Measurements from ENCODE around the gene SNTG2. TPM values are rescaled to one million over a fixed set of nuclear protein-coding genes. Genes with fewer than 3 reads are reported as not detected.

SNTG2 gene
- total RNA-seq, 2 experiments from 2014 or later = 2.9 to 3.5 TPM

DNA sequence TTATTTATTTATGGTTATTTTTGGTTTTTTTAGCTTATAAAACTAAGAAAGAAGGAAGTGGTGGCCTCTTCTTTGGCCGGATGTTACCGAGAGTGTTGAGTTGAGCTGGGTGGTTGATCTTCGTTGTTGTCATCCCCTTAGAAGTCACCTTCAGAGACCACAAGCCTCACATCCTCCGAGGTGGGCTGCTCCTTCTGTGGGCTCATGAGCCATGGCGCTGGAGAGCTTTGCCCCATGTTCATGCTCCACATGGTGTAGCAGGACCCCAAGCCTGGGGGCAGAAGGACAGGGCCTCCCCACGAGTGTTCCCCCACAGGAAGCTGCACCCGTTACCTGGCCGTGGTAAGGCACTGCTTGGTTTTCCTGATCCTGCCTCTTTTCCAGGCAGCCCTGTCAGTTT is 23.4 kb downstream of the SNTG2 start:
- peak; percentile 98 for ATAC-seq (ENCODE audit: low read depth)
- Mint-ChIP-seq H3K27me3 (no peaks in the 10 kb centered on the region), H3K4me3 (peak overlapping the region; percentile 67), H3K36me3 (peaks cover 40% of the 10 kb centered on the region), H3K4me1 (peaks cover 59% of the 10 kb centered on the region), H3K27ac (peak overlapping the region; percentile 91), H3K9me3 (peaks cover 18% of the 10 kb centered on the region)
- peak; percentile 71 for DNase-seq
- POLR2A ChIA-PET = interaction anchor here (0.9 to 3.4 kb wide), 8 partner anchors 11 to 297 kb away, joined by 3 to 35 read pairs (median 6); partner anchors contain the start of genes SNTG2 and TMEM18

DNA sequence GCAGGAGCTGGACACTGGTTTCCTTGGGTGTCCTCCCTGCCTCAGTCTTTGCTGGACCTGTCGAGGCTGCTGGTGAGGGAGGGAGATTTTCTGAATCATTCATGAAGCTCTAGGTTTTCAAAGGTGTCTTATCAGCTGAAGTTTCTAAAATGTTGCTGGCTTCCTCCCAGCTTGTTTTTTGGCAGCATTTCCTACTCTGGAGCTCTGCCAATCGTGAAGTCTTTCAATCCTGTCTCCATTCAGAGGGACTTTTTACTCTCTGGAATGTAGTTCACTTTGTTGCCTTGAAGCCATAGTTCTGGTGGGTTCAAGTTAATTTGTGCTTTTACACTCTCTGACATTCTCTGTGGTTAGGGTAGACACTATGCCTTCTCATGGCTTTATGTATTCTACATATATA is 23.9 kb downstream of the SNTG2 start:
- peaks cover 40% of the 10 kb centered on the region for H3K36me3 Mint-ChIP-seq
- DNase-seq (no peak), ATAC-seq (ENCODE audit: low read depth) (peak; percentile 35)
- H3K4me1 Mint-ChIP-seq = peaks cover 62% of the 10 kb centered on the region
- H3K9me3 Mint-ChIP-seq = peaks cover 18% of the 10 kb centered on the region
- no peaks in the 10 kb centered on the region for H3K27me3 Mint-ChIP-seq
- POLR2A ChIA-PET = interaction anchor here (0.7 to 3.4 kb wide), 8 partner anchors 11 to 298 kb away, joined by 3 to 35 read pairs (median 6); partner anchors contain the start of genes SNTG2 and TMEM18
- H3K27ac Mint-ChIP-seq = peak overlapping the region; percentile 91
- H3K4me3 Mint-ChIP-seq = peak overlapping the region; percentile 67

DNA sequence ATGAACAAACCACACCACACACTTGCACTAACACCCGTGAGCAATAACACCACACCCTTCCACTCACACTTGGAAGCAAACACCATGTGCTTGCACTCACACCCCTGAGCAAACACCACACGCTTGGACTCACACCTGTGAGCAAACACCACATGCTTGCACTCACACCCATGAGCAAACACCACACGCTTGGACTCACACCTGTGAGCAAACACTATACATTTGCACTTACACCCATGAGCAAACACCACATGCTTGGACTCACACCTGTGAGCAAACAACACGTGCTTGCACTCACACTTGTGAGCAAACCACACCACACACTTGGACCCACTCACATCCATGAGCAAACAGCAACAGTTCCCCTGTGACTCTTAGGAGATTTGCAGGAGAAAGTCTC is 24.4 kb downstream of the SNTG2 start:
- Mint-ChIP-seq H3K4me1 (peaks cover 65% of the 10 kb centered on the region), H3K27ac (peak overlapping the region; percentile 91), H3K9me3 (peaks cover 18% of the 10 kb centered on the region), H3K36me3 (peaks cover 40% of the 10 kb centered on the region), H3K4me3 (peak overlapping the region; percentile 67), H3K27me3 (no peaks in the 10 kb centered on the region)
- POLR2A ChIA-PET = interaction anchor here (0.7 to 3.4 kb wide), 6 partner anchors 10 to 298 kb away, joined by 3 to 35 read pairs (median 4); partner anchors contain the start of genes SNTG2 and TMEM18
- no peak for DNase-seq
- ATAC-seq (ENCODE audit: low read depth) = no peak

GRCh38 chr2:979069-979928 is 28.6 kb downstream of the SNTG2 start:
- POLR2A ChIA-PET = no interaction called here
- Mint-ChIP-seq H3K4me3 (peak overlapping the region; percentile 29), H3K27ac (no peak overlapping the region), H3K27me3 (peaks cover 3% of the 10 kb centered on the region), H3K9me3 (peaks cover 3% of the 10 kb centered on the region), H3K36me3 (peaks cover 10% of the 10 kb centered on the region), H3K4me1 (peaks cover 50% of the 10 kb centered on the region)
- ATAC-seq (ENCODE audit: low read depth) (no peak), DNase-seq (no peak)

- no peak overlapping the region for H3K4me3 Mint-ChIP-seq
- POLR2A ChIA-PET = no interaction called here
- no peak overlapping the region for H3K27ac Mint-ChIP-seq
- peaks cover 3% of the 10 kb centered on the region for H3K9me3 Mint-ChIP-seq
- peaks cover 10% of the 10 kb centered on the region for H3K36me3 Mint-ChIP-seq
- DNase-seq = no peak
- no peak for ATAC-seq (ENCODE audit: low read depth)
- H3K27me3 Mint-ChIP-seq = peaks cover 3% of the 10 kb centered on the region
- H3K4me1 Mint-ChIP-seq = peaks cover 50% of the 10 kb centered on the region
Measured at GRCh38 chr2:980176-980575, 29.5 kb downstream of the SNTG2 start.

DNA sequence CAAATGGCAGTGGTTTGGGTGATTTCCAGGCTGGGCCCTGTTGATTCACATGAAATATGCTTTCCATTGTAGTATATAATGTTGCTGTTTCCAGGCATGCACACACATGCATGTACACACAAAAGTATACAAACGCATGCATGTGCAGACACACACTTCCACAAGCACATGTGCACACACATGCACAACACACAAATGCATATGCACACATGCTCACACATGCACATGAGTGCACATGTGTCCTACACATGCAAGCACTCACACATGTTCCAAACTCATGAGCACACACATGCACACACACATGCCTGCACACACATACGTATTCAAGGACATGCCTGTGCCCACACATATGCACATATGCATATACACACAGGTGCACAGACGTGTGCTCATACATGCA is 30.6 kb downstream of the SNTG2 start:
- Mint-ChIP-seq H3K36me3 (peaks cover 13% of the 10 kb centered on the region), H3K27ac (no peak overlapping the region), H3K27me3 (peaks cover 3% of the 10 kb centered on the region), H3K9me3 (peaks cover 3% of the 10 kb centered on the region), H3K4me3 (no peak overlapping the region), H3K4me1 (peaks cover 48% of the 10 kb centered on the region)
- DNase-seq (no peak), ATAC-seq (ENCODE audit: low read depth) (no peak)
- POLR2A ChIA-PET = interaction anchor here (0.6 kb wide), 1 partner anchor 31 kb away, joined by 3 read pairs; the partner anchor contains the start of gene SNTG2

- peaks cover 44% of the 10 kb centered on the region for H3K4me1 Mint-ChIP-seq
- H3K9me3 Mint-ChIP-seq = peaks cover 3% of the 10 kb centered on the region
- ATAC-seq (ENCODE audit: low read depth) (no peak), DNase-seq (no peak)
- H3K4me3 Mint-ChIP-seq = no peak overlapping the region
- H3K27ac Mint-ChIP-seq = peak overlapping the region; percentile 19
- peaks cover 11% of the 10 kb centered on the region for H3K36me3 Mint-ChIP-seq
- H3K27me3 Mint-ChIP-seq = peaks cover 3% of the 10 kb centered on the region
- POLR2A ChIA-PET = no interaction called here
Measured at GRCh38 chr2:981759-982158, 31.1 kb downstream of the SNTG2 start.

GRCh38 chr2:985317-985898 is 34.8 kb downstream of the SNTG2 start:
- POLR2A ChIA-PET = interaction anchor here (0.6 to 2.7 kb wide), 5 partner anchors 11 to 86 kb away, joined by 3 to 35 read pairs (median 3); partner anchors contain the start of gene SNTG2
- Mint-ChIP-seq H3K36me3 (peaks cover 3% of the 10 kb centered on the region), H3K9me3 (peaks cover 1% of the 10 kb centered on the region), H3K27ac (peak overlapping the region; percentile 85), H3K4me3 (peak overlapping the region; percentile 64), H3K27me3 (peaks cover 3% of the 10 kb centered on the region), H3K4me1 (peaks cover 28% of the 10 kb centered on the region)
- DNase-seq (no peak), ATAC-seq (ENCODE audit: low read depth) (peak; percentile 69)

DNA sequence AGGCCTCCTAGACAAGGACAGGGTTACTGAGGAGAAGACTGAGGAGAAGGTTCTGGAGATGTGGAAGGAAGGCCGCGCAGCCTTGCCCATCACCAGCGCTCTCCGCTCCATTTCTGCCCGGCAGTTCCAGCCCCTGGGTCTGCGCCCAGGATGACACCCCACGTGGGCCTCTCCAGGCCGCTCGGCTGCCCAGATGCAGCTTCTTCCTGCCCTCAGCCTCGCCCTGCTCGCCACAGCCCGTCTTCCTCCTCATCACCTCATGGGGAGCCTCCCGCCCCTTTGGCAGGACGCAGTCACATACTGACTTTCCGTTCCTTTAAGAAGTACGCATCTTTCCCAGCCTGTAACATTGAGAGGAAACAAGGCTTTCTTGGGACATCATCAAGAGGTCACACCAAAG is 37.1 kb downstream of the SNTG2 start:
- no peak for ATAC-seq (ENCODE audit: low read depth)
- no peak for DNase-seq
- Mint-ChIP-seq H3K4me1 (peaks cover 26% of the 10 kb centered on the region), H3K27ac (no peak overlapping the region), H3K27me3 (peaks cover 2% of the 10 kb centered on the region), H3K4me3 (no peak overlapping the region), H3K9me3 (no peaks in the 10 kb centered on the region), H3K36me3 (peaks cover 3% of the 10 kb centered on the region)
- POLR2A ChIA-PET = no interaction called here

DNA sequence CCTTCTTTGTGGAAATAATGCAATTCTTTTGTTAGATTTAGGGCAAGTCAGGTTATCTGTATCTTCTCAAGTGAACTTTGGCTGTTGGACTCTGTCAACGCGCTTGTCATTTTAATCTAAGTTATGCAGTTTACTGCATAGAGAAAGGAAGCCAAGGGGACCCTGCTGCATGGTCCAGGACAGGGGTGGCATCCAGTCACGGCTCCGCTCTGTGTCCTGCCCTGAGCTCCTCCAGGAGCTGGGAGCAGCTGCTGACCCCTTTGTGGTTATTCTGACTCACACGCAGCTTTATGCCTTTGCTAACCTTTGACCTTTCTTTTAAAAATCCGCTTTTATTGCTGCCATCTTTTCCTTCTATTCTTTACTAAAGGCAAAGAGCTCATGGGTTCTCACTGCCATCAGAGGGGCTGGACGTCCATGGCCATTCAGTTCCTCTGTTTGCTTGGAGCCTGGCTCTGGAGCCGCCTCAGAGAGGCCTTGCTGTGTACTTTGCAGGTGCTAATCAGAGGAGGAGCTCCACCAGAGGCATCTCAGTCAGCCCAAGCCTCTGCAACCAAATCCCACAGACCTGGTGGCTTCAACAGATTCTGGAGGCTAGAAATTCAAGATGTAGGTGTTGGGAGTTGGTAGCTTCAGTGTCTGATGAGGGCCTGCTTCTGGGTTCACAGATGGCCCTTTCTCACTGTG is 39.3 kb downstream of the SNTG2 start:
- ATAC-seq (ENCODE audit: low read depth) (no peak), DNase-seq (no peak)
- Mint-ChIP-seq H3K9me3 (no peaks in the 10 kb centered on the region), H3K4me3 (no peak overlapping the region), H3K4me1 (peaks cover 9% of the 10 kb centered on the region), H3K36me3 (peaks cover 5% of the 10 kb centered on the region), H3K27ac (no peak overlapping the region), H3K27me3 (no peaks in the 10 kb centered on the region)
- POLR2A ChIA-PET = no interaction called here

- H3K4me3 Mint-ChIP-seq = no peak overlapping the region
- POLR2A ChIA-PET = interaction anchor here (0.5 kb wide), 1 partner anchor 25 kb away, joined by 3 read pairs; no protein-coding TSS in a partner anchor
- H3K27ac Mint-ChIP-seq = no peak overlapping the region
- peaks cover 2% of the 10 kb centered on the region for H3K9me3 Mint-ChIP-seq
- DNase-seq = no peak
- peaks cover 2% of the 10 kb centered on the region for H3K4me1 Mint-ChIP-seq
- no peaks in the 10 kb centered on the region for H3K27me3 Mint-ChIP-seq
- H3K36me3 Mint-ChIP-seq = peaks cover 6% of the 10 kb centered on the region
- no peak for ATAC-seq (ENCODE audit: low read depth)
Measured at GRCh38 chr2:990970-991369, 40.3 kb downstream of the SNTG2 start.

- no peak overlapping the region for H3K27ac Mint-ChIP-seq
- peaks cover 3% of the 10 kb centered on the region for H3K27me3 Mint-ChIP-seq
- peaks cover 3% of the 10 kb centered on the region for H3K4me1 Mint-ChIP-seq
- no peak for ATAC-seq (ENCODE audit: low read depth)
- POLR2A ChIA-PET = no interaction called here
- peaks cover 8% of the 10 kb centered on the region for H3K9me3 Mint-ChIP-seq
- peaks cover 12% of the 10 kb centered on the region for H3K36me3 Mint-ChIP-seq
- no peak for DNase-seq
- no peak overlapping the region for H3K4me3 Mint-ChIP-seq
Measured at GRCh38 chr2:1002350-1002749, 51.7 kb downstream of the SNTG2 start.

- no peaks in the 10 kb centered on the region for H3K36me3 Mint-ChIP-seq
- ATAC-seq (ENCODE audit: low read depth) (no peak), DNase-seq (no peak)
- no peak overlapping the region for H3K27ac Mint-ChIP-seq
- H3K9me3 Mint-ChIP-seq = no peaks in the 10 kb centered on the region
- POLR2A ChIA-PET = no interaction called here
- peaks cover 3% of the 10 kb centered on the region for H3K4me1 Mint-ChIP-seq
- no peak overlapping the region for H3K4me3 Mint-ChIP-seq
- H3K27me3 Mint-ChIP-seq = no peaks in the 10 kb centered on the region
Measured at GRCh38 chr2:1004398-1004797, 53.7 kb downstream of the SNTG2 start.
